Nephron progenitor cell (in vitro differentiated cells): ENCODE results near the gene ADRB2.
"Not testable (repeated sequence)": the region's sequence is repeated elsewhere in the genome, so short reads cannot be mapped to it uniquely, and the experiment has no call there.

Experiments used
- DNase-seq: peaks from one replicate; pipeline ENCODE4 v3.0.0; 2021
- H3K27ac Mint-ChIP-seq: 2 replicates; pipeline ENCODE4 v1.8.0; 2021; ENCODE audit warnings: mild to moderate bottlenecking, moderate library complexity, mixed read lengths
- H3K27me3 Mint-ChIP-seq: 2 replicates; pipeline ENCODE4 v1.8.0; 2021; ENCODE audit warnings: mild to moderate bottlenecking, low read depth, mixed read lengths; ENCODE audit not compliant: poor library complexity
- H3K36me3 Mint-ChIP-seq: 2 replicates; pipeline ENCODE4 v1.8.0; 2021; ENCODE audit warnings: low read depth, mixed read lengths
- H3K4me1 Mint-ChIP-seq: 2 replicates; pipeline ENCODE4 v1.8.0; 2021; ENCODE audit warnings: mixed read lengths
- H3K4me3 Mint-ChIP-seq: 2 replicates; pipeline ENCODE4 v1.8.0; 2021; ENCODE audit warnings: mild to moderate bottlenecking, moderate library complexity, mixed read lengths
- H3K9me3 Mint-ChIP-seq: 2 replicates; pipeline ENCODE4 v1.8.0; 2021; ENCODE audit warnings: mild to moderate bottlenecking, moderate library complexity, mixed read lengths
- CTCF ChIP-seq: fragments of 200-600 bp; sonication (generic); IDR thresholded peaks from 2 replicates; pipeline ENCODE4 v1.5.0; 2021; ENCODE audit warnings: antibody characterized with exemption

Gene ADRB2

GRCh38 chr5:148799737-148800527 lies 26.5 kb upstream of the ADRB2 start:
- DNase-seq: no peak
- TF ChIP-seq CTCF: no peak
- Mint-ChIP-seq H3K4me3 (no peak overlapping the region), H3K4me1 (no peaks in the 10 kb centered on the region), H3K36me3 (no peaks in the 10 kb centered on the region), H3K9me3 (no peaks in the 10 kb centered on the region), H3K27ac (no peak overlapping the region), H3K27me3 (peaks cover 20% of the 10 kb centered on the region)

DNA sequence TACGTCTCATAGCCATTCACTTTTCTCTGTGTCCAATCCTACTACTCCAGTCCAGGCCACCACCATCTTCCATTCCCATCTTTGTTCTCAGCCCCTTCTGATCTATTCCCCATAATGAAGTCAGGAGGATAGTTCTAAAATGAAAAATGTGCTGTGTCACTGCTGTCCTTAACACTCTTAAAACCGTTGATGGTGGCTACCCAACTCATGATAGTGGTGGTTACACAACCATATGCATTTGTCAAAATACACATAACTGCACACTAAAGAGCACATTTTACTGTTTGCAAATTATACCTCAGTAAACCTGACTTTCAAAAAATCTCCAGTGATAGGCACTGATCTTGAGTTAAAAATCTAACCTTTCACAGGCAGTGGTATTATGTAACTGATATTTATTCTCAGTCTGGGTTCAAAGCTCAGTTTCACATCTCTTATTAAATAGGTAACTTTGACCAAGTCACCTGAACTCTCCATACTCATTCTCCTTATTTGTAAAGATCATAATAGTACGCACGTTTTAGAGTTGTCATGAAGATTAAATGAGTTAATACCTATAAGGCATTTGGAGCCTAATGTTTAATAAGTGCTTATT lies 24.6 kb upstream of the ADRB2 start:
- Mint-ChIP-seq H3K27ac (no peak overlapping the region), H3K27me3 (peaks cover 20% of the 10 kb centered on the region), H3K9me3 (no peaks in the 10 kb centered on the region), H3K4me1 (peaks cover 17% of the 10 kb centered on the region), H3K36me3 (no peaks in the 10 kb centered on the region), H3K4me3 (no peak overlapping the region)
- no peak for TF ChIP-seq CTCF
- DNase-seq: no peak

- H3K9me3 Mint-ChIP-seq, H3K4me3 Mint-ChIP-seq, H3K27ac Mint-ChIP-seq, H3K36me3 Mint-ChIP-seq, DNase-seq: not testable (repeated sequence)
- peaks cover 26% of the 10 kb centered on the region for H3K4me1 Mint-ChIP-seq
- peaks cover 16% of the 10 kb centered on the region for H3K27me3 Mint-ChIP-seq
Observed at GRCh38 chr5:148803451-148803850, 23.0 kb upstream of the ADRB2 start.

DNA sequence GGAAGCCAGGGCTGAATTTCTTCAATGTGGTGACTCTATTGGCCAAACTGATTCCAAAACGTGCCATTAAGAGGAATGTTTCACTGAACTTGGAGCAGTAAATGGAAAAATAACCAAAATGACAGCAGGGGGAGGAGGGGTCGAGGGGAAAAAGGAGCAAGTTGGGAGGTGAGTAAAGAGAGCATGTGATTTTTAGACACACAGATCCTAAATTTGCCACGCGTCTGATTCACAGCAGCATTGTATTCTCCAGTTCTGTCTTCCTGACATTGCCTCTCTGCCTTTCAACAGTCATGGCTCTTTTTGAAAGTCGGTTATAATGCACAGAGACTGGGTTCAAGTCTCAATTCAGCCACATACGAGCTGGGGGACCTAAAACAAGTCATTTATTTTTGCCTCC lies 22.0 kb upstream of the ADRB2 start:
- Mint-ChIP-seq H3K27me3 (peaks cover 15% of the 10 kb centered on the region), H3K4me3 (no peak overlapping the region), H3K27ac (no peak overlapping the region), H3K36me3 (no peaks in the 10 kb centered on the region), H3K9me3 (no peaks in the 10 kb centered on the region), H3K4me1 (peaks cover 36% of the 10 kb centered on the region)
- no peak for DNase-seq
- TF ChIP-seq CTCF: no peak

DNA sequence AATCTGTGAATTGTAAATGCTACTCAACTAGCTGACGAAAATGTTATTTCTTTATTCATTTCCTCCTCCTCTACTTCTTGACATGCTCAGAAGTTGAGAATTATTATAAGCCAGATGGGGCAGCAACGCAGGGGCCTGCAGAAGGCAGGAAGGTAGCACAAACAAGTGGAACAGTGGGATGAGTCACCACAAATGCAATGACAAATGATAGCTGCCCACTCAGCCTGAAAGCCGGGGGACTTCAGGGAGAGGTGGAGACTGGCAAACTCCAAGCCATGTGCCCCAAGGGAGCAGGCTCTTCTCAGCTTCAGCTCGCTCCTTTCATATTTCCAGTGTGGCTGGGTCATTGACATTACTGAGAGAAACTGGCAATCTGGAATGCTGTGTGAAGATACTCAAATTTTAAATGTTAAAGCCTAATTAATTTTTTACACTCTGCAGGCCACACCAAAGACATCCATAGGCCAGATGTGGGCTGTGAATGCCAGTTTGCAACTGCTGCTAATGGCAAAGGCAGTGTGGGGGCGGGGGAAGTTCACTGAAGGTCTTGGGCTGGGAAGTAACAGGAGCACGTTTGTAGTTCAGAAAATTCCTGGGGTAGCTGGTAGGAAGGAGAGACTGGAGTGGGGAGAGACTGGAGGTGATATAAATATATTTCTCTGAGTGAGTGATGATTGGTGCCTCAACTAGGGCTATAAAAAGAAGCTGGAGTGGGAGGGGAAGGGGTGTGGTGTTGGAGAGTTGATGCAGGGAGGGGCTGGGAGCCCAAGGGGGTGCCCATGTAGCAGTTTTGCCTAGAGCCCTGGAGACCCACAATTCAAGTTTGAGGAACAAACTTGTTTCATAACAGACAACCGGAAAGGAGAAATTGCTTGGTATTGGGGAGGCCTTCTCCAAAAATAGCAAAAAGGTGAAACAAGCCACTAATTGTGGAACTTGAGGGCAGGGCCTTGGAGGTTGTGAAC lies 20.8 kb upstream of the ADRB2 start:
- DNase-seq: peak; percentile 30
- no peak for TF ChIP-seq CTCF
- peaks cover 38% of the 10 kb centered on the region for H3K4me1 Mint-ChIP-seq
- H3K27ac Mint-ChIP-seq: peak overlapping the region; percentile 5
- peaks cover 12% of the 10 kb centered on the region for H3K27me3 Mint-ChIP-seq
- no peaks in the 10 kb centered on the region for H3K36me3 Mint-ChIP-seq
- no peaks in the 10 kb centered on the region for H3K9me3 Mint-ChIP-seq
- no peak overlapping the region for H3K4me3 Mint-ChIP-seq

DNA sequence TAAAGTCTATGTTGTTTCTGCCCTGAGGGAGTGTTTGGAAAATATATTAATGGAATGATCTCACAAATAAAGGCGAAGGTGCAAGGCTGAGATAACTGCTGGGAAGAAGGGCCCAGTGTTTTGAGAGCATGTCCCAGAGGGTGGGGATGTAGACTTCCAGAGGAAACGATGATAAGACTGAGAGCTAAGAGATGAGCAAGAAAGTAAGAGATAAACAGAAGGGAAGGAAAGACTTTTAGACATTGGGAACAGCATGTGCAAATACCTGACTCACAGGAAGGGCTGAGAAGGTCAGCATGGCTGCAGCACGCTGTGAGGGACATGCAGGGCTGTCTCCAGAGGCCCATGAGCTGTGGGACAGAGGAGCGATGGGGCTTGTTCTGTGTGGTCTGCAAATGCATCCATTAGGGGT lies 19.9 kb upstream of the ADRB2 start:
- H3K36me3 Mint-ChIP-seq: no peaks in the 10 kb centered on the region
- H3K4me1 Mint-ChIP-seq: peaks cover 38% of the 10 kb centered on the region
- TF ChIP-seq CTCF: no peak
- H3K27ac Mint-ChIP-seq: no peak overlapping the region
- no peak for DNase-seq
- peaks cover 8% of the 10 kb centered on the region for H3K27me3 Mint-ChIP-seq
- no peak overlapping the region for H3K4me3 Mint-ChIP-seq
- no peaks in the 10 kb centered on the region for H3K9me3 Mint-ChIP-seq
